ENCODE results near the gene BDH1. TPM values are rescaled to one million over a fixed set of nuclear protein-coding genes. Genes with fewer than 3 reads are reported as not detected.

BDH1 gene
- total and polyA plus RNA-seq, 2 of the 13 experiments (the other 11 are each of a cell fraction or from before 2014, with no cell fraction given): 21.2 to 71.9 TPM

DNA sequence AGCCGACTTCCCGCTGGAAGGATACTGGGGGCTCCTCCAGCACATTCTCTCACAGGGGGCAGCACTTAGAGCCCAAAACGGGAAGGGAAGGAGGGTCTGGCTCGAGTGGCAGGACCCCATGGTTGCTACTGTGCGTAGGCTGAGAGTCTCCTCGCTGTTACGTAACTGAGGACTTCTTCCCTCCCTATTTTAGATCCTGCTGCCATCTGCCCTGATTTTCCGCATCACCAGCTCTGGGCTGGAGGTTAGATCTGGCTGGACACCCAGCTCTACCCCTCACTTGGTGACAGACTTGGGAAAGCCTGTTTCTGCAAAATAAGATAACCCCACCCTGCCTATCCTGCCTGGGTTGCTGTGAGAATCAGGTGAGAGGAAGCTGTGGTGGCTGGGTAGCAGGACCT lies 47.7 kb downstream of the BDH1 start:
- ATAC-seq (no peak), FAIRE-seq (no peak), DNase-seq (ENCODE audit: low spot score) (no peak)
- Histone ChIP-seq H3K9ac (ENCODE audit: insufficient read depth, low read depth, low read length) (no peak overlapping the region), H3K4me1 (ENCODE audit: insufficient read depth, low read length) (peaks cover 56% of the 10 kb centered on the region), H3K27me3 (ENCODE audit: control insufficient read depth in 1 of 2, insufficient read depth in 2 of 2, low read length in 2 of 2) (no peaks in the 10 kb centered on the region; a peak in 1 of 5 replicates), H3K9me3 (ENCODE audit: low read length) (no peaks in the 10 kb centered on the region), H3K36me3 (replicated peaks in 1 of 2; ENCODE audit: control insufficient read depth in 1 of 2, insufficient read depth in 2 of 2, low read length in 2 of 2) (peaks cover 0 to 7% of the 10 kb centered on the region in 2 experiments; a peak in 3 of 5 replicates), H3K27ac (ENCODE audit: extremely low read length, insufficient read depth, low read length) (no peak overlapping the region), H3K79me2 (ENCODE audit: insufficient read depth, low read length) (no peaks in the 10 kb centered on the region), H3K4me2 (ENCODE audit: low read depth, low read length) (0 out of 2 replicates have a peak overlapping the region, but pooled peaks have one; percentile 0), H2AFZ (ENCODE audit: low read length) (no peak overlapping the region), H3K4me3 (replicated peaks in 1 of 3; ENCODE audit: insufficient read depth in 1 of 3, low read depth in 2 of 3, low read length in 3 of 3) (no peak overlapping the region; a peak in 1 of 6 replicates), H4K20me1 (ENCODE audit: insufficient read depth, low read length) (no peaks in the 10 kb centered on the region)
- POLR2A ChIA-PET: no interaction called here
- TF ChIP-seq, protein P1, sequence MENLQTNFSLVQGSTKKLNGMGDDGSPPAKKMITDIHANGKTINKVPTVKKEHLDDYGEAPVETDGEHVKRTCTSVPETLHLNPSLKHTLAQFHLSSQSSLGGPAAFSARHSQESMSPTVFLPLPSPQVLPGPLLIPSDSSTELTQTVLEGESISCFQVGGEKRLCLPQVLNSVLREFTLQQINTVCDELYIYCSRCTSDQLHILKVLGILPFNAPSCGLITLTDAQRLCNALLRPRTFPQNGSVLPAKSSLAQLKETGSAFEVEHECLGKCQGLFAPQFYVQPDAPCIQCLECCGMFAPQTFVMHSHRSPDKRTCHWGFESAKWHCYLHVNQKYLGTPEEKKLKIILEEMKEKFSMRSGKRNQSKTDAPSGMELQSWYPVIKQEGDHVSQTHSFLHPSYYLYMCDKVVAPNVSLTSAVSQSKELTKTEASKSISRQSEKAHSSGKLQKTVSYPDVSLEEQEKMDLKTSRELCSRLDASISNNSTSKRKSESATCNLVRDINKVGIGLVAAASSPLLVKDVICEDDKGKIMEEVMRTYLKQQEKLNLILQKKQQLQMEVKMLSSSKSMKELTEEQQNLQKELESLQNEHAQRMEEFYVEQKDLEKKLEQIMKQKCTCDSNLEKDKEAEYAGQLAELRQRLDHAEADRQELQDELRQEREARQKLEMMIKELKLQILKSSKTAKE (CRISPR knock-in tag; IDR thresholded peaks at IDR 0.05; ENCODE audit: borderline replicate concordance): 0 out of 2 replicates have a peak, but pooled peaks have one; percentile 24
- no peak for TF ChIP-seq NFRKB (IDR thresholded peaks at IDR 0.05)
- TF ChIP-seq FLYWCH1 (CRISPR knock-in tag; IDR thresholded peaks at IDR 0.05): no peak
- TF ChIP-seq ZKSCAN1 (IDR thresholded peaks at IDR 0.05; ENCODE audit: low read length): no peak
- TF ChIP-seq ZNF354B (CRISPR knock-in tag; IDR thresholded peaks at IDR 0.05): no peak
- no peak for TF ChIP-seq NONO (IDR thresholded peaks at IDR 0.05)
- 0 out of 2 replicates have a peak, but pooled peaks have one; percentile 23 for TF ChIP-seq NONO (CRISPR knock-in tag; conservative IDR thresholded peaks at IDR 0.05)
- 0 out of 2 replicates have a peak, but pooled peaks have one; percentile 4 for TF ChIP-seq CEBPB (IDR thresholded peaks at IDR 0.05; ENCODE audit: borderline replicate concordance, low read depth, low read length)
- TF ChIP-seq ZC3H13 (CRISPR knock-in tag; IDR thresholded peaks at IDR 0.05): peak; percentile 85
- TF ChIP-seq ZNF383 (CRISPR knock-in tag; IDR thresholded peaks at IDR 0.05; ENCODE audit: borderline replicate concordance): no peak
- TF ChIP-seq MTA1 (CRISPR knock-in tag; IDR thresholded peaks at IDR 0.05; ENCODE audit: borderline replicate concordance): no peak
- TF ChIP-seq, protein P2, sequence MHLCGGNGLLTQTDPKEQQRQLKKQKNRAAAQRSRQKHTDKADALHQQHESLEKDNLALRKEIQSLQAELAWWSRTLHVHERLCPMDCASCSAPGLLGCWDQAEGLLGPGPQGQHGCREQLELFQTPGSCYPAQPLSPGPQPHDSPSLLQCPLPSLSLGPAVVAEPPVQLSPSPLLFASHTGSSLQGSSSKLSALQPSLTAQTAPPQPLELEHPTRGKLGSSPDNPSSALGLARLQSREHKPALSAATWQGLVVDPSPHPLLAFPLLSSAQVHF (CRISPR knock-in tag; IDR thresholded peaks at IDR 0.05): 0 out of 2 replicates have a peak, but pooled peaks have one; percentile 49
- intact Hi-C loops (cut with micrococcal nuclease; ENCODE audit: unreplicated experiment): no loop called here
- WGBS (ENCODE audit: low lambda C conversion rate): 71% methylated on average over 8 of the region's 8 CpGs
- no TSS peak for BruUV-seq (replicated peaks)
- in situ Hi-C loops (cut with HindIII; ENCODE audit: extremely low pct_ligation_motif_present, low pct_unique_long_range_greater_than_20kb): loop anchor here (10.0 to 25.0 kb wide), 2 partner anchors 213 to 521 kb away; partner anchors contain the start of gene DLG1
- CTCF ChIA-PET (ENCODE audit: low intra/inter-chr PET ratio, low total read pairs): no interaction called here
